Fibroblast of lung (primary cell): ENCODE results near the gene SETDB2. TPM values are rescaled to one million over a fixed set of nuclear protein-coding genes. Genes with fewer than 3 reads are reported as not detected.
A peak's percentile ranks its signal among the peaks of the same experiment; 100 is the strongest.

Experiments
- DNase-seq, 2 donors: peaks; one replicate each; pipeline versions ENCODE4 v3.0.0 to v3.0.0-alpha.2; 2010; ENCODE audit warnings: low read depth in 2 of 2
- H2AFZ ChIP-seq: 2 replicates; pipeline ENCODE4 v1.5.1; 2012; ENCODE audit warnings: low read length, control low read depth, inconsistent platforms
- H3K27ac ChIP-seq: 2 replicates; pipeline ENCODE4 v1.5.1; 2011; ENCODE audit warnings: low read length, control low read depth; ENCODE audit not compliant: insufficient read depth
- H3K27me3 ChIP-seq: 2 replicates; pipeline ENCODE4 v1.5.1; 2011; ENCODE audit warnings: mild to moderate bottlenecking, low read length; ENCODE audit not compliant: control insufficient read depth, insufficient read depth
- H3K36me3 ChIP-seq: 2 replicates; pipeline ENCODE4 v1.5.1; 2011; ENCODE audit warnings: low read length; ENCODE audit not compliant: control insufficient read depth, insufficient read depth
- H3K4me1 ChIP-seq: 2 replicates; pipeline ENCODE4 v1.5.1; 2011; ENCODE audit warnings: low read length; ENCODE audit not compliant: control insufficient read depth, insufficient read depth; ENCODE audit errors: extremely low read depth
- H3K4me2 ChIP-seq: 2 replicates; pipeline ENCODE4 v1.5.1; 2011; ENCODE audit warnings: low read length, control low read depth; ENCODE audit not compliant: insufficient read depth; ENCODE audit errors: extremely low read depth
- H3K4me3 ChIP-seq, 4 experiments: fragments of 200-600 bp in 1 of 4; sonication (generic) in 1 of 4; replicated peaks in 1 of 4; 2 replicates each; pipeline ENCODE4 v1.5.1; 2011 to 2016; ENCODE audit warnings: low read length in 4 of 4, low read depth in 3 of 4, mild to moderate bottlenecking in 3 of 4, control low read depth in 2 of 4, inconsistent platforms in 1 of 4, mixed read lengths in 1 of 4; ENCODE audit not compliant: insufficient read depth in 1 of 4; ENCODE audit errors: control extremely low read depth in 1 of 4
- H3K79me2 ChIP-seq: 2 replicates; pipeline ENCODE4 v1.5.1; 2012; ENCODE audit warnings: mild to moderate bottlenecking, low read length, inconsistent platforms; ENCODE audit not compliant: control insufficient read depth, insufficient read depth
- H3K9ac ChIP-seq: 2 replicates; pipeline ENCODE4 v1.5.1; 2011; ENCODE audit warnings: mild to moderate bottlenecking, low read length, control low read depth; ENCODE audit not compliant: insufficient read depth
- H3K9me3 ChIP-seq: 2 replicates; pipeline ENCODE4 v1.5.1; 2012; ENCODE audit warnings: low read depth, low read length; ENCODE audit not compliant: control insufficient read depth, insufficient read depth
- H4K20me1 ChIP-seq: 2 replicates; pipeline ENCODE4 v1.5.1; 2011; ENCODE audit warnings: low read length; ENCODE audit not compliant: control insufficient read depth, insufficient read depth; ENCODE audit errors: extremely low read depth
- EZH2 ChIP-seq: IDR thresholded peaks from 2 replicates; pipeline ENCODE4 v1.5.1; 2012; ENCODE audit warnings: low read length, control low read depth, mild to moderate bottlenecking; ENCODE audit errors: missing control alignments
- polyA plus RNA-seq, 2 donors: library from polyadenylated mRNA; depleted of rRNA in 1 of 2; stranded (reverse) in 1 of 2; unstranded in 1 of 2; fragments of >200 nt; gene quantifications; 2 replicates each; pipeline ENCODE4 v1.2.1, GENCODE V29; 2011 to 2012; ENCODE audit warnings: missing spikeins in 1 of 2
- total RNA-seq: library from RNA; depleted of rRNA; stranded (reverse); fragments of >200 nt; gene quantifications from 2 replicates; pipeline ENCODE4 v1.2.1, GENCODE V29; 2014
- TF ChIP-seq, protein P1 (sequence below), 2 donors: IDR thresholded peaks in 1 of 2; conservative IDR thresholded peaks in 1 of 2; 1 replicate in 1 of 2; 2 replicates in 1 of 2; pipeline ENCODE4 v1.5.1; 2011 to 2012; ENCODE audit warnings: low read length in 2 of 2, control low read depth in 1 of 2, inconsistent platforms in 1 of 2, low read depth in 1 of 2, mild to moderate bottlenecking in 1 of 2

Gene SETDB2
- total and polyA plus RNA-seq, 2 donors (not counting 1 experiment from before 2014, with no cell fraction given), result 10.4 to 13.7 TPM

DNA sequence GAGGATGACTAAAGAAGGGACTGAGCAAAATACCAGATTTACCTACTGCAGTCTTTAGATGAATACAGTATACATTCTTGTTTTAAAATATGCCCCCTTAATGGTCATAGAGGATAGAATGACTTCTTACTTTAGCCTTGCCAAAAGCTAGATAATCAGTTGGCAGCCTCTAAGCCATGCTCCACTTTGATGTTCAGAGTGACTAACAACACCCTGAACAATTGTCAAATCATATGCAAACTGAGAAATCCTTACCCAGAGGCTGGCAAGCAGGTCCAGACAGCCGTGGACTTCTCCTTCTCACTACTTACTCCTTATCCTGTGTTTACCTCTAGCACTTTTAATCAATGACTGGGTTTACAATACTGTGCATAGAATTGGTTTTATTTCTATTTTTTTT is 28.1 kb downstream of the SETDB2 start:
- Histone ChIP-seq H3K9ac (no peak overlapping the region), H4K20me1 (no peaks in the 10 kb centered on the region), H3K9me3 (no peaks in the 10 kb centered on the region), H3K27ac (no peak overlapping the region), H2AFZ (no peak overlapping the region), H3K36me3 (peaks cover 2% of the 10 kb centered on the region), H3K79me2 (no peaks in the 10 kb centered on the region), H3K4me1 (no peaks in the 10 kb centered on the region), H3K27me3 (no peaks in the 10 kb centered on the region), H3K4me3 (no peak overlapping the region), H3K4me2 (no peak overlapping the region)
- DNase-seq, result peak in 1 of 2 donors; percentile 46
- no peak for TF ChIP-seq EZH2
- TF ChIP-seq, protein P1, sequence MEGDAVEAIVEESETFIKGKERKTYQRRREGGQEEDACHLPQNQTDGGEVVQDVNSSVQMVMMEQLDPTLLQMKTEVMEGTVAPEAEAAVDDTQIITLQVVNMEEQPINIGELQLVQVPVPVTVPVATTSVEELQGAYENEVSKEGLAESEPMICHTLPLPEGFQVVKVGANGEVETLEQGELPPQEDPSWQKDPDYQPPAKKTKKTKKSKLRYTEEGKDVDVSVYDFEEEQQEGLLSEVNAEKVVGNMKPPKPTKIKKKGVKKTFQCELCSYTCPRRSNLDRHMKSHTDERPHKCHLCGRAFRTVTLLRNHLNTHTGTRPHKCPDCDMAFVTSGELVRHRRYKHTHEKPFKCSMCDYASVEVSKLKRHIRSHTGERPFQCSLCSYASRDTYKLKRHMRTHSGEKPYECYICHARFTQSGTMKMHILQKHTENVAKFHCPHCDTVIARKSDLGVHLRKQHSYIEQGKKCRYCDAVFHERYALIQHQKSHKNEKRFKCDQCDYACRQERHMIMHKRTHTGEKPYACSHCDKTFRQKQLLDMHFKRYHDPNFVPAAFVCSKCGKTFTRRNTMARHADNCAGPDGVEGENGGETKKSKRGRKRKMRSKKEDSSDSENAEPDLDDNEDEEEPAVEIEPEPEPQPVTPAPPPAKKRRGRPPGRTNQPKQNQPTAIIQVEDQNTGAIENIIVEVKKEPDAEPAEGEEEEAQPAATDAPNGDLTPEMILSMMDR (conservative IDR thresholded peaks at IDR 0.05 in 1 of 2, IDR thresholded peaks at IDR 0.05 in 1 of 2; ENCODE audit: low read depth in 1 of 2, low read length in 2 of 2), result no peak

DNA sequence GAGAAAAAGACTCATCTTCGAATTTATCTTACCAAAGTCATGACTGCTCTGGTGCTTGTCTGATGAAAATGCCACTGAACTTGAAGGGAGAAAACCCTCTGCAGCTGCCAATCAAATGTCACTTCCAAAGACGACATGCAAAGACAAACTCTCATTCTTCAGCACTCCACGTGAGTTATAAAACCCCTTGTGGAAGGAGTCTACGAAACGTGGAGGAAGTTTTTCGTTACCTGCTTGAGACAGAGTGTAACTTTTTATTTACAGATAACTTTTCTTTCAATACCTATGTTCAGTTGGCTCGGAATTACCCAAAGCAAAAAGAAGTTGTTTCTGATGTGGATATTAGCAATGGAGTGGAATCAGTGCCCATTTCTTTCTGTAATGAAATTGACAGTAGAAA is 32.5 kb downstream of the SETDB2 start:
- no peaks in the 10 kb centered on the region for H3K9me3 ChIP-seq
- no peaks in the 10 kb centered on the region for H3K79me2 ChIP-seq

DNA sequence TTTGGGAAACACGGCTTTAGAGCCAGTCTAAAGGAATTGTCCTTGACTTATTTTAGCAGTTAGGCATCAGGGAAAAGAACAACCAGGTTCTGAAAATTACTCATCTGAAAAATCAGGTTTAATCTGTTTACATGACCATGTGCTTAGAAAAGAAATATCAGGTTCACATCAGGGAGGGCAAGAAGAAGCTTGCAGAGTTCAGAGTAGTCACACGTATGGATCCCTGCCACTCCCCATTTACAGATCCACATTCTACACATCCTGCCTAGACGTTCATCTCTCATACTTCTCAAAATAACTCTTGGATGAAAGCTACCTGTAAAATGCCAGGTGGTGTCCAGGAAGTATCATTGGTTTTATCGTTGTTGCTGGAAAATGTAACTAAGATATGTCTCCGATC is 37.7 kb downstream of the SETDB2 start:
- H3K36me3 ChIP-seq, result no peaks in the 10 kb centered on the region
- H3K27me3 ChIP-seq, result no peaks in the 10 kb centered on the region
- no peak for DNase-seq
- no peak overlapping the region for H3K9ac ChIP-seq
- H4K20me1 ChIP-seq, result no peaks in the 10 kb centered on the region
- H3K9me3 ChIP-seq, result no peaks in the 10 kb centered on the region
- TF ChIP-seq, protein P1 (conservative IDR thresholded peaks at IDR 0.05 in 1 of 2, IDR thresholded peaks at IDR 0.05 in 1 of 2; ENCODE audit: low read depth in 1 of 2, low read length in 2 of 2), result no peak
- TF ChIP-seq EZH2, result no peak
- no peak overlapping the region for H2AFZ ChIP-seq
- H3K79me2 ChIP-seq, result no peaks in the 10 kb centered on the region
- no peak overlapping the region for H3K27ac ChIP-seq
- no peak overlapping the region for H3K4me2 ChIP-seq
- H3K4me3 ChIP-seq, result no peak overlapping the region
- no peaks in the 10 kb centered on the region for H3K4me1 ChIP-seq

More for the DNA sequence above, 32.5 kb downstream of the SETDB2 start:
- H3K27ac ChIP-seq, result no peak overlapping the region
- no peak overlapping the region for H3K9ac ChIP-seq
- TF ChIP-seq, protein P1 (conservative IDR thresholded peaks at IDR 0.05 in 1 of 2, IDR thresholded peaks at IDR 0.05 in 1 of 2; ENCODE audit: low read depth in 1 of 2, low read length in 2 of 2), result no peak
- TF ChIP-seq EZH2, result no peak
- H4K20me1 ChIP-seq, result no peaks in the 10 kb centered on the region
- no peaks in the 10 kb centered on the region for H3K4me1 ChIP-seq
- no peaks in the 10 kb centered on the region for H3K27me3 ChIP-seq
- H3K4me2 ChIP-seq, result no peak overlapping the region
- no peak overlapping the region for H2AFZ ChIP-seq
- H3K4me3 ChIP-seq, result no peak overlapping the region
- peaks cover 2% of the 10 kb centered on the region for H3K36me3 ChIP-seq
- no peak for DNase-seq
